Uterus (tissue), 4 donors: ENCODE measurements around the gene PDS5B. TPM values are rescaled to one million over a fixed set of nuclear protein-coding genes. Genes with fewer than 3 reads are reported as not detected.

Source experiments
- DNase-seq, 2 donors: peaks; one replicate each; pipeline ENCODE4 v3.0.0-alpha.2; 2019 to 2020
- H3K27ac ChIP-seq, 2 donors: fragments of 200-600 bp; sonication (generic); 1 replicate in 1 of 2; 2 replicates in 1 of 2; pipeline ENCODE4 v1.5.1; 2016 to 2018
- H3K27me3 ChIP-seq, 2 donors: fragments of 200-600 bp; sonication (generic); one replicate each; pipeline ENCODE4 v1.5.1; 2018 to 2019; ENCODE audit warnings: control low read depth in 1 of 2
- H3K36me3 ChIP-seq, 2 donors: fragments of 200-600 bp; sonication (generic); one replicate each; pipeline ENCODE4 v1.5.1; 2019; ENCODE audit warnings: control low read depth in 1 of 2
- H3K4me1 ChIP-seq, 2 donors: fragments of 200-600 bp; sonication (generic); one replicate each; pipeline ENCODE4 v1.5.1; 2018 to 2019; ENCODE audit warnings: control low read depth in 1 of 2
- H3K4me3 ChIP-seq, 2 donors: fragments of 200-600 bp; sonication (generic); 1 replicate in 1 of 2; 2 replicates in 1 of 2; pipeline ENCODE4 v1.5.1; 2018 to 2019; ENCODE audit warnings: mild to moderate bottlenecking in 1 of 2
- H3K9me3 ChIP-seq, 2 donors: fragments of 200-600 bp; sonication (generic); one replicate each; pipeline ENCODE4 v1.5.1; 2019; ENCODE audit warnings: control low read depth in 1 of 2
- CTCF ChIP-seq, 4 experiments: fragments of 200-600 bp in 2 of 4; fragments of 450-650 bp in 2 of 4; sonication (generic) in 2 of 4; IDR thresholded peaks; one replicate each; pipeline ENCODE4 v1.5.1; 2016 to 2019; ENCODE audit warnings: antibody characterized with exemption in 4 of 4, mild to moderate bottlenecking in 2 of 4, moderate library complexity in 1 of 4
- POLR2A ChIP-seq, 2 donors: fragments of 450-650 bp; IDR thresholded peaks; one replicate each; pipeline ENCODE4 v1.6.1; 2016; ENCODE audit warnings: antibody characterized with exemption in 2 of 2, mild to moderate bottlenecking in 1 of 2, moderate library complexity in 1 of 2
- intact Hi-C: fragments of 100-400 bp; cut with DNase I; formaldehyde crosslinking; loops from one replicate; pipeline ENCODE4 v1.15.1; 2023; ENCODE audit warnings: low total_unique reads
- total RNA-seq, 4 donors: library from RNA; depleted of rRNA in 3 of 4; stranded (reverse); fragments of >200 nt in 3 of 4; gene quantifications; one replicate each; pipeline versions ENCODE4 v1.1.0 to v1.2.4, GENCODE V29; 2014 to 2023
- donor health status: DM: yes; HTN: yes; CAD: no.

Gene PDS5B
- total RNA-seq, 4 donors from 2014 or later: 36.6 to 192 (median 91.0) TPM

- H3K9me3 ChIP-seq: no peaks in the 10 kb centered on the region
- intact Hi-C loops: no loop called here
- peak overlapping the region in 1 of 2 donors; percentile 44 for H3K27ac ChIP-seq
- no peaks in the 10 kb centered on the region for H3K27me3 ChIP-seq
- H3K36me3 ChIP-seq: no peaks in the 10 kb centered on the region
- no peak for DNase-seq
- no peak for TF ChIP-seq CTCF (IDR thresholded peaks at IDR 0.05)
- TF ChIP-seq POLR2A (IDR thresholded peaks at IDR 0.05): no peak
- peaks cover 0 to 12% of the 10 kb centered on the region in 2 donors for H3K4me1 ChIP-seq
- no peak overlapping the region for H3K4me3 ChIP-seq
Measured at GRCh38 chr13:32731074-32731473, 144.8 kb downstream of the PDS5B start.

GRCh38 chr13:32731576-32731975 lies 145.3 kb downstream of the PDS5B start:
- peaks cover 0 to 10% of the 10 kb centered on the region in 2 donors for H3K4me1 ChIP-seq
- no peaks in the 10 kb centered on the region for H3K36me3 ChIP-seq
- no peaks in the 10 kb centered on the region for H3K9me3 ChIP-seq
- TF ChIP-seq CTCF (IDR thresholded peaks at IDR 0.05) (no peak), POLR2A (IDR thresholded peaks at IDR 0.05) (no peak)
- H3K4me3 ChIP-seq: no peak overlapping the region
- DNase-seq: no peak
- H3K27ac ChIP-seq: peak overlapping the region in 1 of 2 donors; percentile 44
- intact Hi-C loops: no loop called here
- no peaks in the 10 kb centered on the region for H3K27me3 ChIP-seq

- no peaks in the 10 kb centered on the region for H3K36me3 ChIP-seq
- DNase-seq: no peak
- no peak for TF ChIP-seq CTCF (IDR thresholded peaks at IDR 0.05)
- TF ChIP-seq POLR2A (IDR thresholded peaks at IDR 0.05): no peak
- peaks cover 0 to 4% of the 10 kb centered on the region in 2 donors for H3K4me1 ChIP-seq
- H3K4me3 ChIP-seq: no peak overlapping the region
- H3K27me3 ChIP-seq: no peaks in the 10 kb centered on the region
- intact Hi-C loops: no loop called here
- H3K27ac ChIP-seq: no peak overlapping the region
- no peaks in the 10 kb centered on the region for H3K9me3 ChIP-seq
Measured at GRCh38 chr13:32733690-32734089, 147.4 kb downstream of the PDS5B start.

GRCh38 chr13:32734511-32734910 lies 148.3 kb downstream of the PDS5B start:
- Histone ChIP-seq H3K27me3 (no peaks in the 10 kb centered on the region), H3K27ac (no peak overlapping the region), H3K4me1 (peaks cover 0 to 4% of the 10 kb centered on the region in 2 donors), H3K36me3 (no peaks in the 10 kb centered on the region), H3K4me3 (no peak overlapping the region), H3K9me3 (no peaks in the 10 kb centered on the region)
- no peak for DNase-seq
- intact Hi-C loops: no loop called here
- TF ChIP-seq POLR2A (IDR thresholded peaks at IDR 0.05) (no peak), CTCF (IDR thresholded peaks at IDR 0.05) (no peak)

GRCh38 chr13:32735859-32736258 lies 149.6 kb downstream of the PDS5B start:
- TF ChIP-seq POLR2A (IDR thresholded peaks at IDR 0.05) (no peak), CTCF (IDR thresholded peaks at IDR 0.05) (no peak)
- intact Hi-C loops: no loop called here
- Histone ChIP-seq H3K27me3 (no peaks in the 10 kb centered on the region), H3K36me3 (no peaks in the 10 kb centered on the region), H3K9me3 (no peaks in the 10 kb centered on the region), H3K4me3 (no peak overlapping the region), H3K27ac (peak overlapping the region in 1 of 2 donors; percentile 61), H3K4me1 (peaks cover 0 to 4% of the 10 kb centered on the region in 2 donors)
- DNase-seq: no peak
